ENCODE data around the gene IGF2BP3. TPM values are rescaled to one million over a fixed set of nuclear protein-coding genes. Genes with fewer than 3 reads are reported as not detected.
A peak's percentile ranks its signal among the peaks of the same experiment; 100 is the strongest.

IGF2BP3 gene
- total RNA-seq, 1 experiment from 2014 or later: 80.2 TPM

GRCh38 chr7:23358152-23358674 lies 112.1 kb downstream of the IGF2BP3 start:
- Histone ChIP-seq H3K27ac (ENCODE audit: low read length) (peak overlapping the region; percentile 85), H3K36me3 (ENCODE audit: control insufficient read depth, insufficient read depth, low read length) (0 out of 2 replicates have a peak, but pooled peaks cover 4% of the 10 kb centered on the region), H3K4me1 (ENCODE audit: control insufficient read depth, insufficient read depth, low read length) (peaks cover 59% of the 10 kb centered on the region), H3K9me3 (ENCODE audit: control insufficient read depth, insufficient read depth, low read depth, low read length) (no peaks in the 10 kb centered on the region), H3K27me3 (ENCODE audit: control insufficient read depth, insufficient read depth, low read length) (no peaks in the 10 kb centered on the region), H3K4me3 (ENCODE audit: low read depth in 2 of 2, low read length in 2 of 2) (no peak overlapping the region)
- DNase-seq (ENCODE audit: low read depth, low spot score) (no peak), ATAC-seq (peak; percentile 4; the same call in 1 of the 2 replicates)
- BruUV-seq (replicated peaks): no TSS peak
- TF ChIP-seq TCF7L2 (IDR thresholded peaks at IDR 0.05; ENCODE audit: low read depth, low read length) (no peak), SIN3A (IDR thresholded peaks at IDR 0.05; ENCODE audit: borderline replicate concordance, insufficient read depth, low read depth, low read length) (no peak), CTCF (IDR thresholded peaks at IDR 0.05) (no peak)
- TF ChIP-seq, protein P1, sequence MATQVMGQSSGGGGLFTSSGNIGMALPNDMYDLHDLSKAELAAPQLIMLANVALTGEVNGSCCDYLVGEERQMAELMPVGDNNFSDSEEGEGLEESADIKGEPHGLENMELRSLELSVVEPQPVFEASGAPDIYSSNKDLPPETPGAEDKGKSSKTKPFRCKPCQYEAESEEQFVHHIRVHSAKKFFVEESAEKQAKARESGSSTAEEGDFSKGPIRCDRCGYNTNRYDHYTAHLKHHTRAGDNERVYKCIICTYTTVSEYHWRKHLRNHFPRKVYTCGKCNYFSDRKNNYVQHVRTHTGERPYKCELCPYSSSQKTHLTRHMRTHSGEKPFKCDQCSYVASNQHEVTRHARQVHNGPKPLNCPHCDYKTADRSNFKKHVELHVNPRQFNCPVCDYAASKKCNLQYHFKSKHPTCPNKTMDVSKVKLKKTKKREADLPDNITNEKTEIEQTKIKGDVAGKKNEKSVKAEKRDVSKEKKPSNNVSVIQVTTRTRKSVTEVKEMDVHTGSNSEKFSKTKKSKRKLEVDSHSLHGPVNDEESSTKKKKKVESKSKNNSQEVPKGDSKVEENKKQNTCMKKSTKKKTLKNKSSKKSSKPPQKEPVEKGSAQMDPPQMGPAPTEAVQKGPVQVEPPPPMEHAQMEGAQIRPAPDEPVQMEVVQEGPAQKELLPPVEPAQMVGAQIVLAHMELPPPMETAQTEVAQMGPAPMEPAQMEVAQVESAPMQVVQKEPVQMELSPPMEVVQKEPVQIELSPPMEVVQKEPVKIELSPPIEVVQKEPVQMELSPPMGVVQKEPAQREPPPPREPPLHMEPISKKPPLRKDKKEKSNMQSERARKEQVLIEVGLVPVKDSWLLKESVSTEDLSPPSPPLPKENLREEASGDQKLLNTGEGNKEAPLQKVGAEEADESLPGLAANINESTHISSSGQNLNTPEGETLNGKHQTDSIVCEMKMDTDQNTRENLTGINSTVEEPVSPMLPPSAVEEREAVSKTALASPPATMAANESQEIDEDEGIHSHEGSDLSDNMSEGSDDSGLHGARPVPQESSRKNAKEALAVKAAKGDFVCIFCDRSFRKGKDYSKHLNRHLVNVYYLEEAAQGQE (IDR thresholded peaks at IDR 0.05; ENCODE audit: insufficient read depth in 1 of 2, low read depth in 2 of 2, low read length in 1 of 2): no peak
- POLR2A ChIA-PET: interaction anchor here (0.6 to 1.0 kb wide), 4 partner anchors 9 to 115 kb away, joined by 3 to 16 read pairs (median 8); no protein-coding TSS in a partner anchor
- intact Hi-C loops (cut with micrococcal nuclease; ENCODE audit: unreplicated experiment) (loop anchor here (5.0 kb wide), 3 partner anchors 49 to 114 kb away; partner anchors contain the start of gene IGF2BP3), in situ Hi-C loops (cut with HindIII; ENCODE audit: low pct_unique_long_range_greater_than_20kb, low sequenced_read_pairs) (no loop called here)
- CTCF ChIA-PET: interaction anchor here (0.6 to 1.2 kb wide), 10 partner anchors 8 to 189 kb away, joined by 3 to 8 read pairs (median 4); no protein-coding TSS in a partner anchor

DNA sequence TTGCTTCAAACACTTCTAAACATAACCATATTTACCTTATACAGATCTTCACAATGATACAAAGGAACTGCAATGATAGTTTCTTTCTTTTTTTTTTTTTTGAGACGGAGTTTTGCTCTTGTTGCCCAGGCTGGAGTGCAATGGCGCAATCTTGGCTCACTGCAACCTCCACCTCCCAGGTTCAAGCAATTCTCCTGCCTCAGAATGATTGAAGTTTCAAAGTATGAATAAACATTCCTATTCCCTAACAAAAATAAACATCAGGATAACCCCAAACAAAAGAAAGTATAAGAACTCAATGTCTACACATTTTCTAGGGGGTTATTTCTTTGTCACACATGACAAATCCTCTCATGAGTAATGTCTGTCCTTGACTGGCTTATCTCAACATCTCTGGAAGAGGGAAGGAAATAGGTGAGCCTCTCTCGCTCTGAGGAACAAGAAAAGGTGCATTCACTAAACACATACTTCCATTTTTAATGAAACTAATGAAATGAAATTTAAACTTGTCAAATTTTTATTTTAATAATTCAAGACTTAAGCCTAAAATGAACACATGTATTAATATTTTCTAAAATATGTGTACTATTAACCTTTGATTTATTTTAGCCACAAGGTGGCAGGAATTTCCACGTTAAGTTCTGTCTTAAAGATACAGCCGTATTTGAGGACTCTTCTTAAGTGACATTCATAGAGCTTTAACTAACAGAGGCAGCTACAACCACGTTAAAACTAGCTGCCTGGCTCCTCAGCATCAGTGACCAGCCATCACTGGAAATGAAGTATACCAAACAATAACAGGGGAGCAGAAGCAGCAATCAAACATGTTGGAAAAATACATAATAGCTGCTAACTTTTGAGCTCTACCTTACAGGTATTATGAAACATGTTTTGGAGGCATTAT lies 112.8 kb downstream of the IGF2BP3 start:
- POLR2A ChIA-PET: interaction anchor here (0.7 to 1.0 kb wide), 3 partner anchors 10 to 116 kb away, joined by 3 to 16 read pairs (median 8); no protein-coding TSS in a partner anchor
- H3K36me3 ChIP-seq (ENCODE audit: control insufficient read depth, insufficient read depth, low read length): 0 out of 2 replicates have a peak, but pooled peaks cover 4% of the 10 kb centered on the region

More for the DNA sequence above, 112.8 kb downstream of the IGF2BP3 start:
- TF ChIP-seq, protein P1 (IDR thresholded peaks at IDR 0.05; ENCODE audit: insufficient read depth in 1 of 2, low read depth in 2 of 2, low read length in 1 of 2): no peak
- TF ChIP-seq TCF7L2 (IDR thresholded peaks at IDR 0.05; ENCODE audit: low read depth, low read length) (no peak), POLR2AphosphoS5 (IDR thresholded peaks at IDR 0.05; ENCODE audit: low read depth, low read length) (peak; percentile 41; the same call in 1 of the 2 replicates), CTCF (IDR thresholded peaks at IDR 0.05) (peak; percentile 66; the same call in 1 of the 2 replicates), SIN3A (IDR thresholded peaks at IDR 0.05; ENCODE audit: borderline replicate concordance, insufficient read depth, low read depth, low read length) (no peak)
- Histone ChIP-seq H3K27me3 (ENCODE audit: control insufficient read depth, insufficient read depth, low read length) (no peaks in the 10 kb centered on the region), H3K27ac (ENCODE audit: low read length) (peak overlapping the region; percentile 85), H3K4me3 (ENCODE audit: low read depth in 2 of 2, low read length in 2 of 2) (no peak overlapping the region), H3K4me1 (ENCODE audit: control insufficient read depth, insufficient read depth, low read length) (peaks cover 67% of the 10 kb centered on the region), H3K9me3 (ENCODE audit: control insufficient read depth, insufficient read depth, low read depth, low read length) (no peaks in the 10 kb centered on the region)
- CTCF ChIA-PET: interaction anchor here (0.6 to 1.2 kb wide), 11 partner anchors 9 to 189 kb away, joined by 3 to 8 read pairs (median 4); no protein-coding TSS in a partner anchor
- peak; percentile 92 for DNase-seq (ENCODE audit: low read depth, low spot score)
- peak; percentile 93 for ATAC-seq
- no TSS peak for BruUV-seq (replicated peaks)
- in situ Hi-C loops (cut with HindIII; ENCODE audit: low pct_unique_long_range_greater_than_20kb, low sequenced_read_pairs): no loop called here
- intact Hi-C loops (cut with micrococcal nuclease; ENCODE audit: unreplicated experiment): loop anchor here (2.0 to 5.0 kb wide), 4 partner anchors 50 to 187 kb away; partner anchors contain the start of gene IGF2BP3

Data from Panc1 (cell line).